ENCODE results near the gene CSF1R.

DNA sequence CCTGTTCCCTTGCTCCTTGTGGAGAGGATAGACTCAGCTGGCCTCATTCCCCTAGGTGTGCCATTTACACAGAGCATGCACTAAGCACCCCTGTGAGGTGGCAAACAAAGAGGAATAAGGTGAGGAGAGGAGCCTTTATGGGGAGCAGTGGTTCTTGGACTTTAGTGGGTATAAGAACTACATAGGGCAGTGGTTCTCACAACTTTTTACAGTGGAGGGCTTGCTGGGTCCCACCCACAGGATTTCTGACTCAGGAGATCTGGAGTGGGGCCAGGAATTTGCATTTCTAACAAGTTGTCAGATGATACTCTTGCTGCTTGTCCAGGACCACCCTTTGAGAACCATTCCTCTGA, 42.0 kb downstream of the CSF1R start:
- TF ChIP-seq POLR2A (IDR thresholded peaks at IDR 0.05), result no peak
- no peak for TF ChIP-seq CTCF (IDR thresholded peaks at IDR 0.05 in 4 of 5, conservative IDR thresholded peaks at IDR 0.05 in 1 of 5)
